HL-60 (cell line): ENCODE measurements around the gene BMERB1.

Experiments used
- DNase-seq, 2 experiments: peaks; one replicate each; pipeline ENCODE4 v3.0.0-alpha.2; 2010 to 2020; ENCODE audit warnings: low read depth in 1 of 2, low spot score in 1 of 2
- H3K27ac ChIP-seq: fragments of 250-450 bp; sonication (Bioruptor Pico); replicated peaks from 2 replicates; pipeline ENCODE4 v1.5.1; 2020; ENCODE audit warnings: mild to moderate bottlenecking, moderate library complexity
- H3K27me3 ChIP-seq: fragments of 250-450 bp; sonication (Bioruptor Pico); 2 replicates; pipeline ENCODE4 v1.5.1; 2021; ENCODE audit warnings: mild to moderate bottlenecking, moderate library complexity; ENCODE audit not compliant: insufficient read depth, poor library complexity, severe bottlenecking
- H3K4me3 ChIP-seq: replicated peaks from 2 replicates; pipeline ENCODE4 v1.5.1; 2011; ENCODE audit warnings: mild to moderate bottlenecking, control low read depth, low read length; ENCODE audit not compliant: insufficient read depth
- GABPA ChIP-seq: IDR thresholded peaks from 2 replicates; pipeline ENCODE4 v1.6.1; 2012; ENCODE audit warnings: low read depth
- POLR2AphosphoS5 ChIP-seq: IDR thresholded peaks from 2 replicates; pipeline ENCODE4 v1.6.1; 2012; ENCODE audit warnings: low read depth
- SPI1 ChIP-seq: IDR thresholded peaks from 2 replicates; pipeline ENCODE4 v1.6.1; 2012; ENCODE audit warnings: low read depth, mild to moderate bottlenecking, borderline replicate concordance
- TF ChIP-seq, protein P1 (sequence below): IDR thresholded peaks from one replicate; pipeline ENCODE4 v1.5.1; 2011; ENCODE audit warnings: low read length, control low read depth, inconsistent platforms; ENCODE audit not compliant: insufficient read depth
- TF ChIP-seq, protein P2 (sequence below): IDR thresholded peaks from 2 replicates; pipeline ENCODE4 v1.6.1; 2012; ENCODE audit warnings: low read depth; ENCODE audit not compliant: insufficient replicate concordance

The BMERB1 gene

DNA sequence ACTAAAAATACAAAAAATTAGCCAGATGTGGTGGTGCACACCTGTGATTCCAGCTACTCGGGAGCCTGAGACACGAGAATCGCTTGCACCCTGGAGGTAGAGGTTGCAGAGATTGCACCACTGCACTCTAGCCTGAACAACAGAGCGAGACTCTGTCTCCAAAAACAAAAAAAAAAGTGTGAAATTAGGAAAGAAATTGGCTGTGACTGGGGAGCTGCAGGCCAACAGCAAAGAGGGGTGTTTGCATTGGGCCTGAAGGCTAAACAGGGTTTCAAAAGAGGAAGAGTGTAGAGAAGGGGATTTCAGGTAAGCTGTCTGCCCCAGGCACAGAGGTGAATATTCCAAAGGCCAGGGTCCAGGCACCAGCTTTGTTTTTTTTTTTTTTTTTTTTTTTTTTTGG is 9.4 kb downstream of the BMERB1 start:
- H3K27me3 ChIP-seq, result no peaks in the 10 kb centered on the region
- DNase-seq, result no peak
- H3K27ac ChIP-seq, result no peak overlapping the region
- TF ChIP-seq POLR2AphosphoS5 (no peak), GABPA (no peak), SPI1 (no peak)
- TF ChIP-seq, protein P1, sequence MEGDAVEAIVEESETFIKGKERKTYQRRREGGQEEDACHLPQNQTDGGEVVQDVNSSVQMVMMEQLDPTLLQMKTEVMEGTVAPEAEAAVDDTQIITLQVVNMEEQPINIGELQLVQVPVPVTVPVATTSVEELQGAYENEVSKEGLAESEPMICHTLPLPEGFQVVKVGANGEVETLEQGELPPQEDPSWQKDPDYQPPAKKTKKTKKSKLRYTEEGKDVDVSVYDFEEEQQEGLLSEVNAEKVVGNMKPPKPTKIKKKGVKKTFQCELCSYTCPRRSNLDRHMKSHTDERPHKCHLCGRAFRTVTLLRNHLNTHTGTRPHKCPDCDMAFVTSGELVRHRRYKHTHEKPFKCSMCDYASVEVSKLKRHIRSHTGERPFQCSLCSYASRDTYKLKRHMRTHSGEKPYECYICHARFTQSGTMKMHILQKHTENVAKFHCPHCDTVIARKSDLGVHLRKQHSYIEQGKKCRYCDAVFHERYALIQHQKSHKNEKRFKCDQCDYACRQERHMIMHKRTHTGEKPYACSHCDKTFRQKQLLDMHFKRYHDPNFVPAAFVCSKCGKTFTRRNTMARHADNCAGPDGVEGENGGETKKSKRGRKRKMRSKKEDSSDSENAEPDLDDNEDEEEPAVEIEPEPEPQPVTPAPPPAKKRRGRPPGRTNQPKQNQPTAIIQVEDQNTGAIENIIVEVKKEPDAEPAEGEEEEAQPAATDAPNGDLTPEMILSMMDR, result no peak
- TF ChIP-seq, protein P2, sequence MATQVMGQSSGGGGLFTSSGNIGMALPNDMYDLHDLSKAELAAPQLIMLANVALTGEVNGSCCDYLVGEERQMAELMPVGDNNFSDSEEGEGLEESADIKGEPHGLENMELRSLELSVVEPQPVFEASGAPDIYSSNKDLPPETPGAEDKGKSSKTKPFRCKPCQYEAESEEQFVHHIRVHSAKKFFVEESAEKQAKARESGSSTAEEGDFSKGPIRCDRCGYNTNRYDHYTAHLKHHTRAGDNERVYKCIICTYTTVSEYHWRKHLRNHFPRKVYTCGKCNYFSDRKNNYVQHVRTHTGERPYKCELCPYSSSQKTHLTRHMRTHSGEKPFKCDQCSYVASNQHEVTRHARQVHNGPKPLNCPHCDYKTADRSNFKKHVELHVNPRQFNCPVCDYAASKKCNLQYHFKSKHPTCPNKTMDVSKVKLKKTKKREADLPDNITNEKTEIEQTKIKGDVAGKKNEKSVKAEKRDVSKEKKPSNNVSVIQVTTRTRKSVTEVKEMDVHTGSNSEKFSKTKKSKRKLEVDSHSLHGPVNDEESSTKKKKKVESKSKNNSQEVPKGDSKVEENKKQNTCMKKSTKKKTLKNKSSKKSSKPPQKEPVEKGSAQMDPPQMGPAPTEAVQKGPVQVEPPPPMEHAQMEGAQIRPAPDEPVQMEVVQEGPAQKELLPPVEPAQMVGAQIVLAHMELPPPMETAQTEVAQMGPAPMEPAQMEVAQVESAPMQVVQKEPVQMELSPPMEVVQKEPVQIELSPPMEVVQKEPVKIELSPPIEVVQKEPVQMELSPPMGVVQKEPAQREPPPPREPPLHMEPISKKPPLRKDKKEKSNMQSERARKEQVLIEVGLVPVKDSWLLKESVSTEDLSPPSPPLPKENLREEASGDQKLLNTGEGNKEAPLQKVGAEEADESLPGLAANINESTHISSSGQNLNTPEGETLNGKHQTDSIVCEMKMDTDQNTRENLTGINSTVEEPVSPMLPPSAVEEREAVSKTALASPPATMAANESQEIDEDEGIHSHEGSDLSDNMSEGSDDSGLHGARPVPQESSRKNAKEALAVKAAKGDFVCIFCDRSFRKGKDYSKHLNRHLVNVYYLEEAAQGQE, result no peak
- H3K4me3 ChIP-seq, result no peak overlapping the region

DNA sequence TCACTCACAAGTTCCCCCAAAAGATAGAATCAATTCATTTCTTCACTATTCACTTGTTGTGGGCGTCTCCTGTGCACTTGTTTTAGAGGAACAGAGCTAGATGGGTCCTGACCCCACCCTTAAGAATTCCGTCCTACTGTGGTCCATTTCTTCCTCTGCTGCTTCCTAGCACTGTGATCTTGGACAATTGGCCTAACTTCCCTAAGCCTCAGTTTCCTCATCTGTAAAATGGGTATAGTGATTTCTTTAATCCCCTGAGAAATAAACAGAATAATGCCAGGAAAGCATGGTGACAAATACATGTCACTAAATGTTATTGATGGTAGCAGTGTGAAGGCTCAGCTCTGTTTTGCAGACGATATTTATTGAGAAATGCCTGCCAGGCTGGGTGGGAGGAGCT is 9.9 kb downstream of the BMERB1 start:
- Histone ChIP-seq H3K27me3 (no peaks in the 10 kb centered on the region), H3K4me3 (no peak overlapping the region), H3K27ac (no peak overlapping the region)
- no peak for DNase-seq
- TF ChIP-seq SPI1, result no peak
- TF ChIP-seq, protein P1, result no peak
- no peak for TF ChIP-seq POLR2AphosphoS5
- TF ChIP-seq GABPA, result no peak
- TF ChIP-seq, protein P2, result no peak

DNA sequence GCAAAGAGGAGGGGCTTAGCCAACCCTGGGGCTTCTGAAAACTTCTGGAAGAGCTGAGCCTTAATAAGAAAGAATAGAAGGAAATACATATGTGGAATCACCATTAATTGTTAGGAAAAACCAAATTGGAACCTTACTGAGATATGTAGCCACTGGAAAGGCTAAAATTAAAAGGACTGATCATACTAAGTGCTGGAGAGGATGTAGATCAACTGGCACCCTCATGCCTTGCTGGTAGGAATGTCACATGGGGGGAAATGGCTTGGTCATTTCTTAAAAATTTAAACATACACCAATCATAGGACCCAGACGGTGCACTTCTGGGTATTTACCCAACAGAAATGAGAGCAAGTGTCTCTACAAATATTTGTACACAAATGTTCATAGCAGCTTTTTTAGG is 11.1 kb downstream of the BMERB1 start:
- TF ChIP-seq, protein P2, result no peak
- no peak for TF ChIP-seq SPI1
- TF ChIP-seq GABPA, result no peak
- TF ChIP-seq, protein P1, result no peak
- no peak for TF ChIP-seq POLR2AphosphoS5
- Histone ChIP-seq H3K27ac (no peak overlapping the region), H3K27me3 (no peaks in the 10 kb centered on the region), H3K4me3 (no peak overlapping the region)
- no peak for DNase-seq
